Midbrain (tissue), 1 donor: ENCODE data around the gene PXN.
"Not testable (repeated sequence)": the region's sequence is repeated elsewhere in the genome, so short reads cannot be mapped to it uniquely, and the experiment has no call there.

Experiments used
- DNase-seq: peaks from one replicate; lab custom pipeline; 2025; lab: John Stamatoyannopoulos, UW

Gene PXN

GRCh38 chr12:120262852-120263747 lies 2.4 kb downstream of the PXN start:
- no peak for DNase-seq

GRCh38 chr12:120261951-120262851 lies 3.3 kb downstream of the PXN start:
- peak; percentile 42 for DNase-seq

- DNase-seq = no peak
These were observed 4.9 kb downstream of the PXN start for GRCh38 chr12:120260607-120261006.

GRCh38 chr12:120259418-120260202 lies 5.9 kb downstream of the PXN start:
- DNase-seq = no peak

DNA sequence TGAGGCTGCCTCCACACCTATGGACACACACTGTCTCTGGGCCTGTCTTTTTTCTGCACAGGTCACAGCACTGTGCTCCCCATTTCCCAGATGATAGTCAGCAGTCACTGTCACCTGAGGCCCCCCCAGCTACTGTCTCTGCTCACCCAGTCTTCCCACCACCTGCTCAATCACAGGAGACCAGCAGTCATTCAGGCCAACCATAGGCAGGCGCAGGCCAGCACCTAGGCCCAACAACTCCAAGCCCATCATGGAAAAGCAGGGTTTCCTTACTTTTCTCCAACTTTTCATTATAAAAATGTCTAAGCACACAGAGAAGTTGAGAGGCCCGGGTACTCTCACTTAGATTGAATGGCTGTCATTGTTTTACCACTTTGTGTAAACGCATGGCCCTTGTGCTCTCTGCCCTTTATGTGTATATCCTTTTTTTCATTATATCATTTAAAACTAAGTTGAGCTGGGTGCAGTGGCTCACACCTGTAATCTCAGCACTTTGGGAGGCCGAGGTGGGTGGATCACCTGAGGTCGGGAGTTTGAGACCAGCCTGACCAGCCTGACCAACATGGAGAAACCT lies 7.1 kb downstream of the PXN start:
- DNase-seq = no peak

DNA sequence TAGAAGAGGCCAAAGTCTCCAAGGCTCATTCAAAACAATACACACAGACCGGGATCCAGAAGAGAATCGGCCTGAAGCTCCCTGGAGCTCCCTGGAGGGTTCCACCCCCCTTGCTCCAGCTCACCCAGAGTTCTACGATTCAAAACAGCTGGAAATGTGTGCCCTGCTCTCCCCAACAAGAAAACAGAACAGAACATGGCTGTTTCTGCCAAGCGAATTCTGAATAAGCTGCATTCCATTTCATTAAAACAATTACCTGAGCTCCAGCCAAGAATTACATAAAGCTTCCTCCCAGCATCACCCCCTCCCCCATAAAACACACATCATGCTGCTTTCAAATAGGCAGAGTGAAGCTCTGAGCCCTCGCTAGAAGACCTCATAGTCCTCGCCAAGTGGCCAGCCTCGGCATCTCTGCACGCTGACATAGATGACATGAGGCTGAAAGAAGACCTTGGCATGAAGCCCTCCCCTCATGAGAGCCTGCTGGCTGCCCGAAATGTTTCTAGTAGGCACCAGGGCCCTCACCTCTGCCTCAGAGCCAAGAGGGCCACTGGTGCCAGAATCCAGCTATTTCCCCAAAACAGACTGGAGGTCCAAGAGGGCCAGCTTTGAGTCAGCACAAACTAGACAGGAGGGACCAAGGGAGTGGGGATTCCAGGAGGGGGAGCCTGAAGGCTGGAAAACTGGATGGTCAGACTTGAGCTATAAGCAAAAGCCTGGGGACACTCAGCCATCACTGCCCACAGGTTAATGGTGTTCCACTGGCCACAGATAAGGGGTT lies 8.3 kb downstream of the PXN start:
- peak; percentile 46 for DNase-seq

GRCh38 chr12:120254809-120255208 lies 10.7 kb downstream of the PXN start:
- DNase-seq = no peak

GRCh38 chr12:120253313-120253712 lies 12.2 kb downstream of the PXN start:
- not testable (repeated sequence) for DNase-seq

- no peak for DNase-seq
These were observed 13.2 kb downstream of the PXN start for GRCh38 chr12:120252071-120252906.

DNA sequence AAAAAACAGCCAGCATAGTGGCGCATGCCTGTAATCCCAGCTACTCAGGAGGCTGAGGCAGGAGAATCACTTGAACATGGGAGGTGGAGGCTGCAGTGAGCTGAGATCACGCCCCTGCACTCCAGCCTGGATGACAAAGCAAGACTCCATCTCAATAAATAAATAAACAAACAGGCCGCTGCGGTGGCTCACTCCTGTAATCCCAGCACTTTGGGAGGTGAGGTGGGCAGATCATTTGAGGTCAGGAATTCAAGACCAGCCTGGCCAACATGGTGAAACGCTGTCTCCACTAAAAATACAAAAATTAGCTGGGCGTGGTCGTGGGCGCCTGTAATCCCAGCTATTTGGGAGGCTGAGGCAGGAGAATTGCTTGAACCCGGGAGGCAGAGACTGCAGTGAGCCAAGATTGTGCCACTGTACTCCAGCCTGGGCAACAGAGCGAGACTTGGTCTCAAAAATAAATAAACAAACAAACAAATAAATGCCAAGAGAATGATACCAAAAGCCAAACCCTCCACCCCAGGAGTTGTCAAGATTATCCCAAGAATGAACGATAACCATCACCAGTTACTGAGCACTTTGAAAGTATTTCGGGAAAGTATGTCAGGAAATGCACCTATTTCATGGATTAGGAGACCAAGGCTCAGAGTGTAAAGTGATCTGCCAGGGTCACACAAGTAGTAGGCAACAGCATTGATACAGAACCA lies 14.0 kb downstream of the PXN start:
- not testable (repeated sequence) for DNase-seq

DNA sequence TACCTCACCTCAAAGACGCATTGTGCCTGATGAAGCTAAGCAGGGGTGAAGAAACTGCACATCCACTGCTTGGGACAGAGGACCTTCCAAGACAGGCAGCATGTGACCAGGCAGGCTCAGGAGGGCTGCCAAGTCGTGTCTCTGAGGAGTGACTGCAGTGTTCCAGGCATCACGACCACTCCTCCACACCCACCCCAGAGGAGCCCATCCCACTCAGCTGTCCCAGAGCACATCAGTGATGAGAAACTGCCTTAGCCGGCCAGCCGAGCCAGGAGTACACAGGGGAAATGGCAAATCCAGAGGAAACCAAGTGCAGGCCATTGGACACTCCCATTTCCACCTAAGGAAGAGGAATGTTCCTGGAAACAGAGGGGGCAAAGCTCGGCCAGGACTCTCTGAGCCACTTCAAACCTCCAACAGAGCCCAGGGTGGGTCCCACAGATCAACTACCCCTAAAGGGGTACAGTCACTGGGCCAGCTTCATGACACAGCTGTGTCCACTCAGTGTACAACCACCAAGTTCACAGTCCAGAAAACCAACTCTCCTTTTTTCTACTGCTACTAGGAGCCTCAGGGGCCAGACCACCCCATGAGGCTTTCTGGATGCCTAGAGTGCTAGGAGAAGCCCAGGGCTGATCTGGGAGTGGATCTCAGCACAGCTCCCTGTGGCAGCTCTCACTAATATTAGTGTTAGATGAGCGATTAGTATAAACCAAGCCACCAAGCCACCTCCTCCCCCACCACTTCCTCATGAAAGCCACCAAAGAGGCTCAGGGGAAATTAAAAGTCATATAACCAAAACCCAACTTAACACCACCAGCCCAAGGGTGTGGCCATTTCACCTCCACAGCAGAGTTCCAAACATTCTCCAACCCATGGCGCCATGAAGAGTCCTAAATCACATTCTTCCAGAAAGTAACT lies 15.4 kb downstream of the PXN start:
- no peak for DNase-seq

DNA sequence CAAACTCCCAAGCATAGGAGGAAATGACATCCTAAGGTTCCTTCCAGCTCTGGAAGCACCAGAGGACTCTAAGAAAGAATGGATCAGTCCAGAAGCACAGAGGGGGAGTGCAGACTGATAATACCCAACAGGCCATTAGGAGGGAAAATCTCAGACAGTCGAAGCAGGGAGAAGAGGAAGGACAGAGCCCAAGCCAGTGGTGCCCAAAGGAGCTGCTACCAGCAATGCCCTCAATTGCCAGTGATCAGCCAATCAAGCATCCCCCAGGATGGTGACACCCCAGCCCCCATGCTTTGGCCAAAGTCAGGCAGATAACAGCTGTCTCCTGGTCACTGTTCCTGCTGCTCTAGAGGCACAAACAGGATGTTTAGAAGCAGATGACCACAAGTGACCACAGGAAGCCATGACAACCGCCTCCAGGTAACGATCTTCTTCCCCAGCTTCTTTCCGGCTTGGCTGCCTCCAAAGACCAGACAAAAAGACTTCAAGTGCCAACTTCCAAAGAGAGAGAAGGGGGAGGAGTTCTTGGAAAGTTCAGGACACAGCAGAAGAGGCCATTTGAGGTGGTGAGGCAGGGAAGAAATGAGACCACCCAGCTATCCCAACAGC lies 16.2 kb downstream of the PXN start:
- DNase-seq = no peak

GRCh38 chr12:120247621-120248030 lies 17.9 kb downstream of the PXN start:
- DNase-seq = no peak

GRCh38 chr12:120247183-120247582 lies 18.3 kb downstream of the PXN start:
- no peak for DNase-seq

- not testable (repeated sequence) for DNase-seq
These were observed 18.8 kb downstream of the PXN start for GRCh38 chr12:120246705-120247104.

DNA sequence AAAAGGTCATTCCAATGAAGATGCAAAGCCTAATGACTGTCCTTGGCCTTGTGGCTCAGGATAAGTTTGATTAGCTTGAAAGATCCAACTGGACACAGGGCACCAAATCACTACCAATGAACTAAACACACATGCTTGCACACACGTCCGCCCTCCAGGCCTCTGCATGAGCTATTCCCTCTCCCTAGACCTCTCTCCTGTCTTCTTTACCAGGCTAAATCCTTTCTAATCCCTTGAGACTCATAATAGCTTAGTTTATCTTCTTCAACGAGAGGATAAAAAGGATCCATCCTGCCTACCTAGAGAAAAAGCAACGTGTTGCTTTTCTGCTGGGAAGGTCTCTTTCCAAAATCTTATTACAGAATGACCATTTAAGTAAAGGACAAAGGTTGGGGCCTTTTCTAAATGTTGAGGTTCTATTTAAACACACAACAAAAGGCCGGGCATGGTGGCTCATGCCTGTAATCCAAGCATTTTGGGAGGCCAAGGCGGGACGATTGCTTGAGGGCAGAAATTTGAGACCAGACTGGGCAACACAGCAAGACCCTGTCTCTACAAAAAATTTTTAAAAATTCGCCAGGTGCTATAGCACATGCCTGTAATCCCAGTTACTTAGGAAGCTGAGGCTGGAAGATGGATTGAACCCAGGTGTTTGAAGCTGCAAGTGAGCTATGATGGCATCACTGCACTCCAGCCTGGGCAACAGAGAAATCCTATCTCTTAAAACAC lies 22.4 kb downstream of the PXN start:
- no peak for DNase-seq

DNA sequence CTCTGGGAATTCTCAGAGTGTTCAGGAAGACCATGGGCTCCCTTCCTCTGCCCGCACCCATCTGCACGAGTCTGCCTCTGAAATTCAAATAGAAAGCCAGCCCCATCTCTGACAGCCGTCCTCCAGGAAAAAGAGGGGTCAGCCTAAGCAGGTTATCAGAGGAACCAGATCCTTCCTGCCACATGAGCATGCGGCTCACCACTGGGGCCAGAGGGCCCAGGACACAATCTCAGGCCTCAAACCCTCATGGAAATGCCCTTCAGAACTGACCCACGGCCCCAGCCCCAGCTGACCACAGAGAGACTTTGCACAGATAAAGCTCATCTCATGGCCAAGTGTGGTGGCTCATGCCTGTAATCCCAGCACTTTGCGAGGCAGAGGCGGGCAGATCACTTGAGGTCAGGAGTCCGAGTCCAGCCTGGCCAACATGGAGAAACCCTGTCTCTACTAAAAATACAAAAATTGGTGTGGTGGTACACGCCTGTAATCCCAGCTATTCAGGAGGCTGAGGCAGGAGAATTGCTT lies 23.2 kb downstream of the PXN start:
- DNase-seq = no peak
